Hepatocyte (in vitro differentiated cells): Measurements from ENCODE around the gene MIGA1. TPM values are rescaled to one million over a fixed set of nuclear protein-coding genes. Genes with fewer than 3 reads are reported as not detected.
"Not testable (repeated sequence)": the region's sequence is repeated elsewhere in the genome, so short reads cannot be mapped to it uniquely, and the experiment has no call there.

ENCODE experiments used
- DNase-seq: peaks from one replicate; pipeline ENCODE4 v3.0.0-alpha.2; 2016; ENCODE audit warnings: low spot score
- H2AFZ ChIP-seq: fragments of 200-600 bp; sonication (generic); 2 replicates; pipeline ENCODE4 v1.6.0; 2016; ENCODE audit warnings: antibody characterized with exemption, mild to moderate bottlenecking
- H3K27ac ChIP-seq: fragments of 200-600 bp; sonication (generic); 2 replicates; pipeline ENCODE4 v1.5.1; 2016; ENCODE audit warnings: mild to moderate bottlenecking
- H3K27me3 ChIP-seq: fragments of 200-600 bp; sonication (generic); 2 replicates; pipeline ENCODE4 v1.6.1; 2016
- H3K36me3 ChIP-seq: fragments of 200-600 bp; sonication (generic); replicated peaks from 2 replicates; pipeline ENCODE4 v1.5.1; 2016; ENCODE audit warnings: low read depth; ENCODE audit not compliant: insufficient read depth
- H3K4me1 ChIP-seq: fragments of 200-600 bp; sonication (generic); 2 replicates; pipeline ENCODE4 v1.5.1; 2016; ENCODE audit warnings: mild to moderate bottlenecking, moderate library complexity; ENCODE audit not compliant: insufficient read depth
- H3K4me2 ChIP-seq: fragments of 200-600 bp; sonication (generic); 2 replicates; pipeline ENCODE4 v1.6.0; 2016
- H3K4me3 ChIP-seq: fragments of 200-600 bp; sonication (generic); 2 replicates; pipeline ENCODE4 v1.5.1; 2016; ENCODE audit warnings: mild to moderate bottlenecking
- H3K79me2 ChIP-seq: fragments of 200-600 bp; sonication (generic); 2 replicates; pipeline ENCODE4 v1.6.0; 2017; ENCODE audit warnings: mild to moderate bottlenecking
- H3K9me2 ChIP-seq: fragments of 200-600 bp; sonication (generic); replicated peaks from 2 replicates; pipeline ENCODE4 v1.6.0; 2017; ENCODE audit warnings: mild to moderate bottlenecking; ENCODE audit not compliant: insufficient read depth
- H3K9me3 ChIP-seq: fragments of 200-600 bp; sonication (generic); 2 replicates; pipeline ENCODE4 v1.5.1; 2016; ENCODE audit warnings: low read depth, mild to moderate bottlenecking
- H4K20me1 ChIP-seq: fragments of 200-600 bp; sonication (generic); 2 replicates; pipeline ENCODE4 v1.6.0; 2016; ENCODE audit warnings: mild to moderate bottlenecking; ENCODE audit not compliant: insufficient read depth, poor library complexity, severe bottlenecking
- CTCF ChIP-seq: fragments of 200-600 bp; sonication (generic); IDR thresholded peaks from 2 replicates; pipeline ENCODE4 v1.5.1; 2016; ENCODE audit warnings: antibody characterized with exemption, mild to moderate bottlenecking; ENCODE audit not compliant: poor library complexity
- EZH2 ChIP-seq: fragments of 200-600 bp; sonication (generic); IDR thresholded peaks from 2 replicates; pipeline ENCODE4 v1.6.1; 2016; ENCODE audit warnings: antibody characterized with exemption, mild to moderate bottlenecking, borderline replicate concordance
- EZH2phosphoT487 ChIP-seq: fragments of 200-600 bp; sonication (generic); IDR thresholded peaks from one replicate; pipeline ENCODE4 v1.6.1; 2018; ENCODE audit warnings: antibody characterized with exemption, mild to moderate bottlenecking, low read depth, moderate library complexity; ENCODE audit not compliant: unreplicated experiment, severe bottlenecking
- WGBS: methylation state at CpG from one replicate; pipeline ENCODE4 v1.1.6; 2016; ENCODE audit warnings: low lambda C conversion rate; ENCODE audit errors: missing lambda C conversion rate; 5-methylcytosine and 5-hydroxymethylcytosine counted together
- polyA plus RNA-seq: library from polyadenylated mRNA; unstranded; fragments of >200 nt; fragmentation: Nextera tagmentation; extraction: Ambion mirVana; gene quantifications from 2 replicates; pipeline ENCODE4 v1.2.1, GENCODE V29; 2016
- total RNA-seq: library from RNA; depleted of rRNA; stranded (reverse); fragments of >200 nt; gene quantifications from 2 replicates; pipeline ENCODE4 v1.2.3, GENCODE V29; 2014

Gene MIGA1
- total and polyA plus RNA-seq, 2 experiments from 2014 or later: 8.8 to 18.1 TPM

- H3K27me3 ChIP-seq: no peaks in the 10 kb centered on the region
- WGBS: 81% methylated on average over 5 of the region's 5 CpGs
- no peak overlapping the region for H3K4me3 ChIP-seq
- no peak overlapping the region for H3K27ac ChIP-seq
- peaks cover 2% of the 10 kb centered on the region for H4K20me1 ChIP-seq
- no peak overlapping the region for H3K4me2 ChIP-seq
- no peak overlapping the region for H2AFZ ChIP-seq
- H3K4me1 ChIP-seq: no peaks in the 10 kb centered on the region
- no peak for TF ChIP-seq EZH2phosphoT487
- TF ChIP-seq EZH2: no peak
- no peak for TF ChIP-seq CTCF
- no peaks in the 10 kb centered on the region for H3K9me3 ChIP-seq
- H3K9me2 ChIP-seq: no peaks in the 10 kb centered on the region
- DNase-seq: no peak
- H3K36me3 ChIP-seq: no peaks in the 10 kb centered on the region
- peaks cover 11% of the 10 kb centered on the region for H3K79me2 ChIP-seq
Measured at GRCh38 chr1:77796695-77797405, 17.4 kb downstream of the MIGA1 start.

GRCh38 chr1:77797991-77798390 is 18.5 kb downstream of the MIGA1 start:
- Histone ChIP-seq H3K27me3 (no peaks in the 10 kb centered on the region), H3K36me3 (no peaks in the 10 kb centered on the region), H3K27ac (no peak overlapping the region), H3K79me2 (peaks cover 6% of the 10 kb centered on the region), H3K9me3 (no peaks in the 10 kb centered on the region), H3K4me2 (no peak overlapping the region), H3K4me3 (no peak overlapping the region), H2AFZ (no peak overlapping the region), H4K20me1 (peaks cover 2% of the 10 kb centered on the region), H3K4me1 (no peaks in the 10 kb centered on the region), H3K9me2 (no peaks in the 10 kb centered on the region)
- TF ChIP-seq EZH2 (no peak), CTCF (no peak), EZH2phosphoT487 (no peak)
- DNase-seq: no peak

- Histone ChIP-seq H2AFZ (no peak overlapping the region), H3K36me3 (no peaks in the 10 kb centered on the region), H4K20me1 (peaks cover 2% of the 10 kb centered on the region), H3K27ac (no peak overlapping the region), H3K27me3 (no peaks in the 10 kb centered on the region), H3K4me1 (no peaks in the 10 kb centered on the region), H3K4me3 (no peak overlapping the region), H3K9me2 (no peaks in the 10 kb centered on the region), H3K4me2 (no peak overlapping the region), H3K9me3 (no peaks in the 10 kb centered on the region), H3K79me2 (peaks cover 6% of the 10 kb centered on the region)
- WGBS: 98% methylated on average over 2 of the region's 2 CpGs
- DNase-seq: no peak
- TF ChIP-seq EZH2phosphoT487 (no peak), CTCF (no peak), EZH2 (no peak)
Measured at GRCh38 chr1:77802026-77802425, 22.6 kb downstream of the MIGA1 start.

- Histone ChIP-seq H3K4me3 (no peak overlapping the region), H3K27me3 (no peaks in the 10 kb centered on the region), H3K9me2 (no peaks in the 10 kb centered on the region), H3K79me2 (peaks cover 6% of the 10 kb centered on the region), H3K4me1 (no peaks in the 10 kb centered on the region), H3K27ac (no peak overlapping the region), H4K20me1 (peaks cover 2% of the 10 kb centered on the region), H3K4me2 (no peak overlapping the region), H3K9me3 (no peaks in the 10 kb centered on the region), H3K36me3 (no peaks in the 10 kb centered on the region), H2AFZ (no peak overlapping the region)
- 94% methylated on average over 2 of the region's 2 CpGs for WGBS
- no peak for DNase-seq
- TF ChIP-seq EZH2phosphoT487: no peak
- no peak for TF ChIP-seq CTCF
- TF ChIP-seq EZH2: no peak
Measured at GRCh38 chr1:77803371-77803770, 23.9 kb downstream of the MIGA1 start.

- H3K79me2 ChIP-seq, H2AFZ ChIP-seq, H4K20me1 ChIP-seq, H3K4me1 ChIP-seq, DNase-seq, H3K4me3 ChIP-seq, H3K27me3 ChIP-seq, H3K36me3 ChIP-seq, H3K9me2 ChIP-seq, H3K9me3 ChIP-seq, H3K4me2 ChIP-seq, H3K27ac ChIP-seq: not testable (repeated sequence)
- WGBS: 88% methylated on average over 2 of the region's 3 CpGs
Measured at GRCh38 chr1:77809787-77810462, 30.5 kb downstream of the MIGA1 start.
